HepG2 (cell line): ENCODE data around the gene SGK1. TPM values are rescaled to one million over a fixed set of nuclear protein-coding genes. Genes with fewer than 3 reads are reported as not detected.
A peak's percentile ranks its signal among the peaks of the same experiment; 100 is the strongest.

Source experiments
- AKNA ChIP-seq: sonication (generic); formaldehyde crosslinking; IDR thresholded peaks from 2 replicates; pipeline ENCODE4 v1.4.0; 2020; ENCODE audit warnings: missing genetic modification reagents, borderline replicate concordance
- ATRX ChIP-seq: sonication (generic); formaldehyde crosslinking; IDR thresholded peaks from 2 replicates; pipeline ENCODE4 v1.4.0; 2020; ENCODE audit warnings: missing genetic modification reagents, borderline replicate concordance
- DMAP1 ChIP-seq: IDR thresholded peaks from 2 replicates; pipeline ENCODE4 v1.6.1; 2016
- HDAC6 ChIP-seq: fragments of 200-600 bp; sonication (generic); IDR thresholded peaks from 2 replicates; pipeline ENCODE4 v1.7.0; 2017; ENCODE audit warnings: mild to moderate bottlenecking, antibody characterized with exemption, low read length, low read depth
- HIC2 ChIP-seq: sonication (generic); formaldehyde crosslinking; IDR thresholded peaks from 2 replicates; pipeline ENCODE4 v1.9.0; 2022; ENCODE audit warnings: low read depth, missing genetic modification reagents
- JDP2 ChIP-seq: sonication (generic); formaldehyde crosslinking; IDR thresholded peaks from 2 replicates; pipeline ENCODE4 v1.8.1; 2022; ENCODE audit warnings: missing genetic modification reagents, borderline replicate concordance
- MLX ChIP-seq: IDR thresholded peaks from 2 replicates; pipeline ENCODE4 v1.6.1; 2016
- NR2F1 ChIP-seq, 2 experiments: fragments of 450-650 bp in 1 of 2; formaldehyde crosslinking in 1 of 2; IDR thresholded peaks; 2 replicates each; pipeline versions ENCODE4 v1.5.0 to v1.6.1; 2016 to 2020; ENCODE audit warnings: mild to moderate bottlenecking in 1 of 2, missing compliant biosample characterization in 1 of 2, missing genetic modification reagents in 1 of 2, moderate library complexity in 1 of 2
- SALL1 ChIP-seq: sonication (generic); formaldehyde crosslinking; IDR thresholded peaks from 2 replicates; pipeline ENCODE4 v1.8.0; 2022; ENCODE audit warnings: mild to moderate bottlenecking, missing genetic modification reagents
- SIX4 ChIP-seq: sonication (generic); formaldehyde crosslinking; IDR thresholded peaks from 2 replicates; pipeline ENCODE4 v1.4.0; 2020; ENCODE audit warnings: missing genetic modification reagents
- TRIM22 ChIP-seq: fragments of 450-650 bp; IDR thresholded peaks from 2 replicates; pipeline ENCODE4 v1.6.1; 2017
- ZBTB21 ChIP-seq: sonication (generic); formaldehyde crosslinking; IDR thresholded peaks from 2 replicates; pipeline ENCODE4 v1.4.0; 2020; ENCODE audit warnings: missing genetic modification reagents
- ZGPAT ChIP-seq: IDR thresholded peaks from 2 replicates; pipeline ENCODE4 v1.6.1; 2016; ENCODE audit warnings: mild to moderate bottlenecking
- ZNF333 ChIP-seq: sonication (generic); formaldehyde crosslinking; IDR thresholded peaks from 2 replicates; pipeline ENCODE4 v1.4.0; 2020; ENCODE audit warnings: mild to moderate bottlenecking, missing genetic modification reagents, borderline replicate concordance
- ZNF430 ChIP-seq: sonication (generic); formaldehyde crosslinking; IDR thresholded peaks from 2 replicates; pipeline ENCODE4 v1.9.0; 2021; ENCODE audit warnings: mild to moderate bottlenecking, missing genetic modification reagents
- ZNF615 ChIP-seq: sonication (generic); formaldehyde crosslinking; IDR thresholded peaks from 2 replicates; pipeline ENCODE4 v1.5.0; 2020; ENCODE audit warnings: mild to moderate bottlenecking, missing genetic modification reagents, borderline replicate concordance
- ZNF761 ChIP-seq: sonication (generic); formaldehyde crosslinking; conservative IDR thresholded peaks from 2 replicates; pipeline ENCODE4 v1.4.0; 2020; ENCODE audit warnings: mild to moderate bottlenecking, missing genetic modification reagents
- ZNF768 ChIP-seq: sonication (generic); formaldehyde crosslinking; IDR thresholded peaks from 2 replicates; pipeline ENCODE4 v1.4.0; 2020; ENCODE audit warnings: missing genetic modification reagents
- ZSCAN31 ChIP-seq: sonication (generic); formaldehyde crosslinking; IDR thresholded peaks from 2 replicates; pipeline ENCODE4 v1.5.0; 2020; ENCODE audit warnings: low read depth, mild to moderate bottlenecking, missing genetic modification reagents
- polyA plus RNA-seq, 8 experiments: library from polyadenylated mRNA; depleted of rRNA in 3 of 8; stranded (reverse) in 7 of 8; unstranded in 1 of 8; fragments of >200 nt; fragmentation: Illumina TruSeq in 4 of 8; extraction: Trizol in 4 of 8; gene quantifications; 2 replicates each; pipeline versions ENCODE4 v1.2.1 to v1.2.3, GENCODE V29; 2011 to 2016; ENCODE audit warnings: low read depth in 4 of 8, missing spikeins in 1 of 8, mixed read lengths in 1 of 8; ENCODE audit not compliant: insufficient read depth in 1 of 8
- total RNA-seq, 5 experiments: library from RNA; depleted of rRNA; stranded (reverse); fragments of >200 nt; fragmentation: Illumina TruSeq; extraction: Trizol; gene quantifications; 2 replicates each; pipeline ENCODE4 v1.2.3, GENCODE V29; 2016; ENCODE audit warnings: low read depth in 1 of 5

Gene SGK1
- total and polyA plus RNA-seq, 2 of the 13 experiments (the other 11 are each of a cell fraction or from before 2014, with no cell fraction given): 56.1 to 56.2 TPM

DNA sequence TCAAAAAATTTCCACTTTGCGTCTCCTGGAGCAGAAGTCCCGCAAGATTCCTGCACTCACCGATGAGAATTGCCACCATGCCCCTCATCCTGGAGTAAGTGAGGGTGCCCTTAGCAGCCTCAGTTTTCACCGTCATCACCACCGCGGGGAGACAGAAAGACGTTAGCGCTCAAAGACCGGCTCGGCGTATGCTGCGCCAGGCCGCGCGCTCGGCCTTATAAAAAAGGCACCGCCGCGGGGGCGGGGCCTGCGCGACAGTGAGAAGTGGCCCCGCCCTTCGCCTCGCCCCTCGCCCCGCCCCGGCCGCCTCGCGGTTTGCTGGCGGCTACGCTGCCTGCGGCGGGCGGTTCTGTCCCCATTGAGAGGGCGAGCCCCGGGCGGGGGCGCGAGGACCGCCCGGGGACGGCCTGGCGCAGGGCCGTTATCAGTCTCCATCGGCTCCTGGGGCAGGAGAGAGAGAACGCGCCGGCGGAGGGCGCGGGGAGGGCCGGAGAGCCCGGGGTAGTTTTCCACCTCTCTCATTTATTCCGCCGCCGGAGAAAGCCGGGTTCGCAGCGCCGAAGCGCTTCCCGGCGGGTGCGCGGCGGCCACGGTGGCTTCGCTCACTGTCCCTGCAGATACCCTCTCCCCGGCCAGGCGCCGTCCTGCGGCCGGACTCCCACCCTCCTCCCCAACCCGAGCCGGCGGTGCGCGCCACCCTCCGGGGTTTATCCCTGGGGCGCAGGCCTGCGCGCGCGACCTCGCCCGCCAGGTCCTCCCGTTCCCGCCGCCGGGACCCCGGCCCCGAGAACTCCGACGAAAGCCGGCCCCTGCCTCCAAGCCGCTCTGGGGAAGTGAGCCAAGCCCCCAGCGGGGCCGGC lies 143.0 kb downstream of the SGK1 start (continued):
- 0 out of 2 replicates have a peak, but pooled peaks have one; percentile 48 for TF ChIP-seq HIC2
- peak; percentile 89 for TF ChIP-seq SALL1 (CRISPR knock-in tag)
- TF ChIP-seq DMAP1 (CRISPR knock-in tag): peak; percentile 32; the same call in 1 of the 2 replicates
- no peak for TF ChIP-seq ZNF761 (CRISPR knock-in tag)
- TF ChIP-seq TRIM22: no peak
- TF ChIP-seq HDAC6: 0 out of 2 replicates have a peak, but pooled peaks have one; percentile 73
- no peak; a peak in 1 of 4 replicates for TF ChIP-seq NR2F1 (CRISPR knock-in tag; IDR thresholded peaks at IDR 0.05)
- no peak for TF ChIP-seq ATRX (CRISPR knock-in tag)
- TF ChIP-seq MLX (CRISPR knock-in tag): no peak
- TF ChIP-seq ZNF615 (CRISPR knock-in tag): 0 out of 2 replicates have a peak, but pooled peaks have one; percentile 73
- TF ChIP-seq JDP2 (CRISPR knock-in tag): no peak
- TF ChIP-seq ZNF430: peak; percentile 72; the same call in 1 of the 2 replicates
- no peak; the same call in none of the 2 replicates for TF ChIP-seq SIX4
- no peak for TF ChIP-seq ZBTB21 (CRISPR knock-in tag)
- peak; percentile 84 for TF ChIP-seq ZSCAN31
- TF ChIP-seq ZNF768 (CRISPR knock-in tag): peak; percentile 53; the same call in 1 of the 2 replicates
- peak; percentile 96 for TF ChIP-seq ZGPAT (CRISPR knock-in tag)
- TF ChIP-seq ZNF333 (CRISPR knock-in tag): no peak
- TF ChIP-seq AKNA: no peak
